ENCODE results near the gene ME1. TPM values are rescaled to one million over a fixed set of nuclear protein-coding genes. Genes with fewer than 3 reads are reported as not detected.

ME1 gene
- total RNA-seq, 1 donor: 27.9 TPM

GRCh38 chr6:83384751-83385150, 46.1 kb downstream of the ME1 start:
- no peaks in the 10 kb centered on the region for H3K27me3 ChIP-seq (ENCODE audit: insufficient read depth, low read length)

GRCh38 chr6:83381949-83382348, 48.9 kb downstream of the ME1 start:
- H3K27me3 ChIP-seq (ENCODE audit: insufficient read depth, low read length): no peaks in the 10 kb centered on the region
- no peaks in the 10 kb centered on the region for H3K79me2 ChIP-seq (ENCODE audit: insufficient read depth, low read length)
- DNase-seq (ENCODE audit: insufficient read length, low spot score, missing footprints): no peak
- peaks cover 27% of the 10 kb centered on the region for H3K4me1 ChIP-seq (ENCODE audit: insufficient read depth, low read length)
- no peak overlapping the region for H3K4me3 ChIP-seq (ENCODE audit: insufficient read depth, low read length)
- H3K36me3 ChIP-seq (ENCODE audit: insufficient read depth, low read length): no peaks in the 10 kb centered on the region
- no peak for TF ChIP-seq CTCF (IDR thresholded peaks at IDR 0.05; ENCODE audit: extremely low read depth, low read depth, low read length)
- H3K4me2 ChIP-seq (ENCODE audit: insufficient read depth, low read length): no peak overlapping the region
- H2AFZ ChIP-seq (ENCODE audit: low read length): no peak overlapping the region
- no peaks in the 10 kb centered on the region for H4K20me1 ChIP-seq (ENCODE audit: insufficient read depth, low read length)
- H3K27ac ChIP-seq (ENCODE audit: low read depth, low read length): no peak overlapping the region
- no peaks in the 10 kb centered on the region for H3K9me3 ChIP-seq (ENCODE audit: low read depth, low read length)

More at GRCh38 chr6:83384751-83385150, 46.1 kb downstream of the ME1 start:
- Histone ChIP-seq H3K4me2 (ENCODE audit: insufficient read depth, low read length) (no peak overlapping the region), H4K20me1 (ENCODE audit: insufficient read depth, low read length) (no peaks in the 10 kb centered on the region), H3K79me2 (ENCODE audit: insufficient read depth, low read length) (no peaks in the 10 kb centered on the region), H3K4me1 (ENCODE audit: insufficient read depth, low read length) (peaks cover 7% of the 10 kb centered on the region), H2AFZ (ENCODE audit: low read length) (no peak overlapping the region), H3K27ac (ENCODE audit: low read depth, low read length) (no peak overlapping the region), H3K9me3 (ENCODE audit: low read depth, low read length) (no peaks in the 10 kb centered on the region), H3K36me3 (ENCODE audit: insufficient read depth, low read length) (no peaks in the 10 kb centered on the region), H3K4me3 (ENCODE audit: insufficient read depth, low read length) (no peak overlapping the region)
- no peak for DNase-seq (ENCODE audit: insufficient read length, low spot score, missing footprints)
- no peak for TF ChIP-seq CTCF (IDR thresholded peaks at IDR 0.05; ENCODE audit: extremely low read depth, low read depth, low read length)

GRCh38 chr6:83378621-83379388, 52.0 kb downstream of the ME1 start:
- peak overlapping the region; percentile 79 for H3K27ac ChIP-seq (ENCODE audit: low read depth, low read length)

More at GRCh38 chr6:83378621-83379388, 52.0 kb downstream of the ME1 start:
- no peak overlapping the region for H2AFZ ChIP-seq (ENCODE audit: low read length)
- H4K20me1 ChIP-seq (ENCODE audit: insufficient read depth, low read length): no peaks in the 10 kb centered on the region
- H3K9me3 ChIP-seq (ENCODE audit: low read depth, low read length): no peaks in the 10 kb centered on the region
- DNase-seq (ENCODE audit: insufficient read length, low spot score, missing footprints): no peak
- H3K4me2 ChIP-seq (ENCODE audit: insufficient read depth, low read length): peak overlapping the region; percentile 35
- no peak for TF ChIP-seq CTCF (IDR thresholded peaks at IDR 0.05; ENCODE audit: extremely low read depth, low read depth, low read length)
- H3K4me1 ChIP-seq (ENCODE audit: insufficient read depth, low read length): peaks cover 27% of the 10 kb centered on the region
- H3K79me2 ChIP-seq (ENCODE audit: insufficient read depth, low read length): no peaks in the 10 kb centered on the region
- H3K27me3 ChIP-seq (ENCODE audit: insufficient read depth, low read length): no peaks in the 10 kb centered on the region
- no peak overlapping the region for H3K4me3 ChIP-seq (ENCODE audit: insufficient read depth, low read length)
- H3K36me3 ChIP-seq (ENCODE audit: insufficient read depth, low read length): no peaks in the 10 kb centered on the region

Data from osteoblast (primary cell).